Measurements from ENCODE around the gene ITPRID2.

- TF ChIP-seq CTCF (IDR thresholded peaks at IDR 0.05) (no peak), EZH2phosphoT487 (IDR thresholded peaks at IDR 0.05) (no peak), EZH2 (IDR thresholded peaks at IDR 0.05) (no peak)
Measured at GRCh38 chr2:181879295-181879694, 12.2 kb upstream of the ITPRID2 start.

Data from neural progenitor cell (in vitro differentiated cells).